NCI-H345 (cell line): ENCODE results near the gene GNAO1.

Experiments
- DNase-seq: peaks from one replicate; lab custom pipeline; 2025; lab: John Stamatoyannopoulos, UW

Gene GNAO1

GRCh38 chr16:56400458-56400857 lies 209.2 kb downstream of the GNAO1 start:
- no peak for DNase-seq

- peak; percentile 81 for DNase-seq
These were observed 210.2 kb downstream of the GNAO1 start for GRCh38 chr16:56401482-56401881.

GRCh38 chr16:56405977-56406672 lies 214.8 kb downstream of the GNAO1 start:
- DNase-seq = no peak
